Measurements from ENCODE around the gene PBX1.

Gene PBX1

GRCh38 chr1:164689672-164690511 lies 130.9 kb downstream of the PBX1 start:
- WGBS, 2 donors (ENCODE audit: extremely low coverage in 2 of 2, insufficient read length in 2 of 2, insufficient replicate concordance in 1 of 2) = no CpG with 5 or more reads among the region's 13 CpGs
- no peak for DNase-seq (ENCODE audit: low spot score)

GRCh38 chr1:164692420-164692819 lies 133.4 kb downstream of the PBX1 start:
- no peak overlapping the region for H3K9ac ChIP-seq (ENCODE audit: low read depth, low read length, poor library complexity)
- H3K36me3 ChIP-seq (replicated peaks in 1 of 2; ENCODE audit: control insufficient read depth in 2 of 2, insufficient read depth in 2 of 2, low read length in 2 of 2) = peaks cover 0 to 18% of the 10 kb centered on the region in 2 donors
- H2AFZ ChIP-seq (ENCODE audit: low read length) = no peak overlapping the region
- H2AK5ac ChIP-seq (ENCODE audit: low read depth, low read length) = no peak overlapping the region
- no peak overlapping the region for H2BK120ac ChIP-seq (ENCODE audit: low read depth, low read length)
- no peak overlapping the region for H3K23ac ChIP-seq (ENCODE audit: low read depth, low read length, poor library complexity)
- no peak overlapping the region for H3K4me3 ChIP-seq (ENCODE audit: low read length in 2 of 2)
- H3K27me3 ChIP-seq (ENCODE audit: control insufficient read depth in 3 of 3, insufficient read depth in 3 of 3, low read depth in 1 of 3, low read length in 3 of 3) = no peaks in the 10 kb centered on the region
- H3K14ac ChIP-seq (ENCODE audit: low read length) = no peak overlapping the region
- H3K4ac ChIP-seq (ENCODE audit: low read length) = no peak overlapping the region
- H3K9me3 ChIP-seq (replicated peaks in 1 of 2; ENCODE audit: control insufficient read depth in 2 of 2, insufficient read depth in 1 of 2, low read depth in 1 of 2, low read length in 2 of 2) = peaks cover 0 to 1% of the 10 kb centered on the region in 2 donors
- H3K4me2 ChIP-seq (ENCODE audit: insufficient read depth, low read length, poor library complexity, severe bottlenecking) = no peak overlapping the region
- no peak overlapping the region for H2BK5ac ChIP-seq (ENCODE audit: low read length)
- no peak overlapping the region for H2BK12ac ChIP-seq (ENCODE audit: low read length)
- H2BK15ac ChIP-seq (ENCODE audit: low read length) = no peak overlapping the region
- H4K8ac ChIP-seq (ENCODE audit: low read depth, low read length) = no peak overlapping the region
- peaks cover 5 to 7% of the 10 kb centered on the region in 2 donors for H3K4me1 ChIP-seq (ENCODE audit: control insufficient read depth in 2 of 2, insufficient read depth in 1 of 2, low read depth in 1 of 2, low read length in 2 of 2)
- H3K79me1 ChIP-seq (ENCODE audit: low read depth, low read length) = peaks cover 2% of the 10 kb centered on the region
- H3K27ac ChIP-seq (replicated peaks; ENCODE audit: low read length) = no peak overlapping the region
- H3K18ac ChIP-seq (ENCODE audit: low read length) = no peak overlapping the region
- no peak for DNase-seq (ENCODE audit: low spot score)
- H4K91ac ChIP-seq (ENCODE audit: low read depth, low read length, poor library complexity) = no peak overlapping the region
- no CpG with 5 or more reads among the region's 2 CpGs for WGBS, 2 donors (ENCODE audit: extremely low coverage in 2 of 2, insufficient read length in 2 of 2, insufficient replicate concordance in 1 of 2)

More at GRCh38 chr1:164689672-164690511, 130.9 kb downstream of the PBX1 start:
- Histone ChIP-seq H3K4ac (ENCODE audit: low read length) (no peak overlapping the region), H3K23ac (ENCODE audit: low read depth, low read length, poor library complexity) (no peak overlapping the region), H3K18ac (ENCODE audit: low read length) (no peak overlapping the region), H2AK5ac (ENCODE audit: low read depth, low read length) (no peak overlapping the region), H3K27ac (replicated peaks; ENCODE audit: low read length) (peak overlapping the region; percentile 11), H3K14ac (ENCODE audit: low read length) (no peak overlapping the region), H2BK120ac (ENCODE audit: low read depth, low read length) (no peak overlapping the region), H4K8ac (ENCODE audit: low read depth, low read length) (no peak overlapping the region), H3K9me3 (replicated peaks in 1 of 2; ENCODE audit: control insufficient read depth in 2 of 2, insufficient read depth in 1 of 2, low read depth in 1 of 2, low read length in 2 of 2) (peaks cover 0 to 1% of the 10 kb centered on the region in 2 donors), H2AFZ (ENCODE audit: low read length) (no peak overlapping the region), H3K79me1 (ENCODE audit: low read depth, low read length) (peaks cover 2% of the 10 kb centered on the region), H4K91ac (ENCODE audit: low read depth, low read length, poor library complexity) (no peak overlapping the region), H3K4me2 (ENCODE audit: insufficient read depth, low read length, poor library complexity, severe bottlenecking) (no peak overlapping the region), H2BK12ac (ENCODE audit: low read length) (no peak overlapping the region), H3K9ac (ENCODE audit: low read depth, low read length, poor library complexity) (no peak overlapping the region), H3K4me3 (ENCODE audit: low read length in 2 of 2) (no peak overlapping the region), H2BK5ac (ENCODE audit: low read length) (no peak overlapping the region), H3K4me1 (ENCODE audit: control insufficient read depth in 2 of 2, insufficient read depth in 1 of 2, low read depth in 1 of 2, low read length in 2 of 2) (peaks cover 5 to 7% of the 10 kb centered on the region in 2 donors), H3K27me3 (ENCODE audit: control insufficient read depth in 3 of 3, insufficient read depth in 3 of 3, low read depth in 1 of 3, low read length in 3 of 3) (no peaks in the 10 kb centered on the region), H3K36me3 (replicated peaks in 1 of 2; ENCODE audit: control insufficient read depth in 2 of 2, insufficient read depth in 2 of 2, low read length in 2 of 2) (peaks cover 0 to 11% of the 10 kb centered on the region in 2 donors), H2BK15ac (ENCODE audit: low read length) (no peak overlapping the region)

- Histone ChIP-seq H3K9ac (ENCODE audit: low read depth, low read length, poor library complexity) (no peak overlapping the region), H2AFZ (ENCODE audit: low read length) (no peak overlapping the region), H2BK120ac (ENCODE audit: low read depth, low read length) (no peak overlapping the region), H3K14ac (ENCODE audit: low read length) (no peak overlapping the region), H3K4me3 (ENCODE audit: low read length in 2 of 2) (no peak overlapping the region), H2BK15ac (ENCODE audit: low read length) (no peak overlapping the region), H2BK12ac (ENCODE audit: low read length) (no peak overlapping the region), H3K18ac (ENCODE audit: low read length) (no peak overlapping the region), H3K4me2 (ENCODE audit: insufficient read depth, low read length, poor library complexity, severe bottlenecking) (no peak overlapping the region), H3K9me3 (replicated peaks in 1 of 2; ENCODE audit: control insufficient read depth in 2 of 2, insufficient read depth in 1 of 2, low read depth in 1 of 2, low read length in 2 of 2) (peaks cover 0 to under 1% of the 10 kb centered on the region in 2 donors), H4K91ac (ENCODE audit: low read depth, low read length, poor library complexity) (no peak overlapping the region), H3K23ac (ENCODE audit: low read depth, low read length, poor library complexity) (no peak overlapping the region), H3K27ac (replicated peaks; ENCODE audit: low read length) (no peak overlapping the region), H3K27me3 (ENCODE audit: control insufficient read depth in 3 of 3, insufficient read depth in 3 of 3, low read depth in 1 of 3, low read length in 3 of 3) (no peaks in the 10 kb centered on the region), H2AK5ac (ENCODE audit: low read depth, low read length) (no peak overlapping the region), H3K4me1 (ENCODE audit: control insufficient read depth in 2 of 2, insufficient read depth in 1 of 2, low read depth in 1 of 2, low read length in 2 of 2) (peaks cover 4 to 7% of the 10 kb centered on the region in 2 donors), H3K79me1 (ENCODE audit: low read depth, low read length) (peaks cover 2% of the 10 kb centered on the region), H2BK5ac (ENCODE audit: low read length) (no peak overlapping the region), H3K4ac (ENCODE audit: low read length) (no peak overlapping the region), H3K36me3 (replicated peaks in 1 of 2; ENCODE audit: control insufficient read depth in 2 of 2, insufficient read depth in 2 of 2, low read length in 2 of 2) (peaks cover 0 to 18% of the 10 kb centered on the region in 2 donors), H4K8ac (ENCODE audit: low read depth, low read length) (no peak overlapping the region)
- no peak for DNase-seq (ENCODE audit: low spot score)
- no CpG with 5 or more reads among the region's 4 CpGs for WGBS, 2 donors (ENCODE audit: extremely low coverage in 2 of 2, insufficient read length in 2 of 2, insufficient replicate concordance in 1 of 2)
Observed at GRCh38 chr1:164693564-164694359, 134.8 kb downstream of the PBX1 start.

- WGBS, 2 donors (ENCODE audit: extremely low coverage in 2 of 2, insufficient read length in 2 of 2, insufficient replicate concordance in 1 of 2) = no CpG with 5 or more reads among the region's 2 CpGs
- no peak overlapping the region for H3K4me2 ChIP-seq (ENCODE audit: insufficient read depth, low read length, poor library complexity, severe bottlenecking)
- no peak overlapping the region for H2BK15ac ChIP-seq (ENCODE audit: low read length)
- H3K4ac ChIP-seq (ENCODE audit: low read length) = no peak overlapping the region
- peaks cover 2% of the 10 kb centered on the region for H3K79me1 ChIP-seq (ENCODE audit: low read depth, low read length)
- no peak overlapping the region for H3K4me3 ChIP-seq (ENCODE audit: low read length in 2 of 2)
- H3K36me3 ChIP-seq (replicated peaks in 1 of 2; ENCODE audit: control insufficient read depth in 2 of 2, insufficient read depth in 2 of 2, low read length in 2 of 2) = peaks cover 0 to 18% of the 10 kb centered on the region in 2 donors
- no peak overlapping the region for H2AK5ac ChIP-seq (ENCODE audit: low read depth, low read length)
- H3K18ac ChIP-seq (ENCODE audit: low read length) = no peak overlapping the region
- no peak for DNase-seq (ENCODE audit: low spot score)
- no peak overlapping the region for H3K27ac ChIP-seq (replicated peaks; ENCODE audit: low read length)
- no peak overlapping the region for H2AFZ ChIP-seq (ENCODE audit: low read length)
- no peak overlapping the region for H3K23ac ChIP-seq (ENCODE audit: low read depth, low read length, poor library complexity)
- no peak overlapping the region for H4K91ac ChIP-seq (ENCODE audit: low read depth, low read length, poor library complexity)
- no peak overlapping the region for H4K8ac ChIP-seq (ENCODE audit: low read depth, low read length)
- peaks cover 6 to 7% of the 10 kb centered on the region in 2 donors for H3K4me1 ChIP-seq (ENCODE audit: control insufficient read depth in 2 of 2, insufficient read depth in 1 of 2, low read depth in 1 of 2, low read length in 2 of 2)
- H3K14ac ChIP-seq (ENCODE audit: low read length) = no peak overlapping the region
- H3K27me3 ChIP-seq (ENCODE audit: control insufficient read depth in 3 of 3, insufficient read depth in 3 of 3, low read depth in 1 of 3, low read length in 3 of 3) = no peaks in the 10 kb centered on the region
- H2BK120ac ChIP-seq (ENCODE audit: low read depth, low read length) = no peak overlapping the region
- H2BK5ac ChIP-seq (ENCODE audit: low read length) = no peak overlapping the region
- no peak overlapping the region for H2BK12ac ChIP-seq (ENCODE audit: low read length)
- H3K9me3 ChIP-seq (replicated peaks in 1 of 2; ENCODE audit: control insufficient read depth in 2 of 2, insufficient read depth in 1 of 2, low read depth in 1 of 2, low read length in 2 of 2) = no peaks in the 10 kb centered on the region
- H3K9ac ChIP-seq (ENCODE audit: low read depth, low read length, poor library complexity) = no peak overlapping the region
Observed at GRCh38 chr1:164694505-164694904, 135.5 kb downstream of the PBX1 start.
